RPMI8226 (cell line): Measurements from ENCODE around the gene ADAM21.
"Not testable (repeated sequence)": the region's sequence is repeated elsewhere in the genome, so short reads cannot be mapped to it uniquely, and the experiment has no call there.

Experiments
- DNase-seq: peaks from one replicate; pipeline ENCODE4 v3.0.0-alpha.2; 2015

Gene ADAM21

GRCh38 chr14:70451874-70452273 is at the start of gene ADAM21:
Gene ADAM21, plus strand, starts transcription at chr14:70452174. Its CDS starts 5,326 bp downstream, at chr14:70457500.
- DNase-seq, result no peak

- DNase-seq, result not testable (repeated sequence)
These were observed 48.6 kb upstream of the ADAM21 start for GRCh38 chr14:70403335-70403734.

GRCh38 chr14:70406216-70406615 is 45.8 kb upstream of the ADAM21 start:
- DNase-seq, result not testable (repeated sequence)

- no peak for DNase-seq
These were observed 44.4 kb upstream of the ADAM21 start for GRCh38 chr14:70407621-70408020.

GRCh38 chr14:70415788-70416187 is 36.2 kb upstream of the ADAM21 start:
- no peak for DNase-seq

GRCh38 chr14:70416338-70416724 is 35.6 kb upstream of the ADAM21 start:
- no peak for DNase-seq

- peak; percentile 79 for DNase-seq
These were observed 35.1 kb upstream of the ADAM21 start, which contains the start of gene SYNJ2BP for GRCh38 chr14:70416725-70417349. Gene SYNJ2BP, minus strand, starts transcription at chr14:70417090. Its CDS starts 127 bp downstream, at chr14:70416963.

- not testable (repeated sequence) for DNase-seq
These were observed 32.6 kb upstream of the ADAM21 start for GRCh38 chr14:70419270-70419931.

- DNase-seq, result no peak
These were observed 29.4 kb upstream of the ADAM21 start for GRCh38 chr14:70422538-70422937.

- peak; percentile 17 for DNase-seq
These were observed 26.6 kb upstream of the ADAM21 start for GRCh38 chr14:70425354-70425753.

- DNase-seq, result not testable (repeated sequence)
These were observed 25.4 kb upstream of the ADAM21 start for GRCh38 chr14:70426555-70426954.

GRCh38 chr14:70436867-70437266 is 15.1 kb upstream of the ADAM21 start:
- DNase-seq, result no peak

GRCh38 chr14:70441641-70442040 is 10.3 kb upstream of the ADAM21 start:
- no peak for DNase-seq

GRCh38 chr14:70442750-70443149 is 9.2 kb upstream of the ADAM21 start:
- no peak for DNase-seq

- DNase-seq, result no peak
These were observed 3.2 kb upstream of the ADAM21 start for GRCh38 chr14:70448633-70449340.

- DNase-seq, result no peak
These were observed 2.8 kb downstream of the ADAM21 start for GRCh38 chr14:70454731-70455130.

- DNase-seq, result no peak
These were observed 16.8 kb downstream of the ADAM21 start for GRCh38 chr14:70468731-70469130.

GRCh38 chr14:70470863-70471563 is 19.0 kb downstream of the ADAM21 start:
- DNase-seq, result not testable (repeated sequence)

GRCh38 chr14:70472253-70473159 is 20.5 kb downstream of the ADAM21 start:
- no peak for DNase-seq

- no peak for DNase-seq
These were observed 21.9 kb downstream of the ADAM21 start for GRCh38 chr14:70473825-70474224.

- not testable (repeated sequence) for DNase-seq
These were observed 23.5 kb downstream of the ADAM21 start for GRCh38 chr14:70475459-70475858.
